HG02840 (cell line): ENCODE results near the gene LDLRAD4.

Experiments
- ATAC-seq: cut with Tn5 transposase; IDR thresholded peaks from one replicate; pipeline ENCODE4 v1.9.1; 2021; ENCODE audit warnings: mild to moderate bottlenecking, moderate library complexity, moderate number of reproducible peaks; ENCODE audit not compliant: unreplicated experiment, low FRiP score

Gene LDLRAD4

DNA sequence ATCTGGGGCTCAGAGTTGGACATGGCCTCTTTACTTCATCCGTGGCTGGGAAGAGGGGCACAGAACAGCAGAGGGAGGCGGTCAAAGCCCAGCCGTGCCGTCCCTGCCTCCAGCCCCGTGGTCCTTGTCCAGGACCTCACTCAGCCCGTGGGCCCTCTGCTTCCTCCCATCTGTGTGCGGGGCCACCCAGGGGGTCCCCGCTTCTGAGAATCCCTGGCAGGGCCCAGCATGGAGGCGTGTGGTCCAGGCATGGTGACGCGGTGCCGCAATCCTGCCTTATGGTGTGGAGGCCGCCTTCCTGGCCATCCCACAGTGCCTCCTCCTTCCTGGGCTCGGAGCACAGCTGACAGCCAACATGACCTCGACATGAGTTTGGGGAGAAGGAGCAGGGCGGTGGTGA is 275.2 kb downstream of the LDLRAD4 start:
- no peak for ATAC-seq

DNA sequence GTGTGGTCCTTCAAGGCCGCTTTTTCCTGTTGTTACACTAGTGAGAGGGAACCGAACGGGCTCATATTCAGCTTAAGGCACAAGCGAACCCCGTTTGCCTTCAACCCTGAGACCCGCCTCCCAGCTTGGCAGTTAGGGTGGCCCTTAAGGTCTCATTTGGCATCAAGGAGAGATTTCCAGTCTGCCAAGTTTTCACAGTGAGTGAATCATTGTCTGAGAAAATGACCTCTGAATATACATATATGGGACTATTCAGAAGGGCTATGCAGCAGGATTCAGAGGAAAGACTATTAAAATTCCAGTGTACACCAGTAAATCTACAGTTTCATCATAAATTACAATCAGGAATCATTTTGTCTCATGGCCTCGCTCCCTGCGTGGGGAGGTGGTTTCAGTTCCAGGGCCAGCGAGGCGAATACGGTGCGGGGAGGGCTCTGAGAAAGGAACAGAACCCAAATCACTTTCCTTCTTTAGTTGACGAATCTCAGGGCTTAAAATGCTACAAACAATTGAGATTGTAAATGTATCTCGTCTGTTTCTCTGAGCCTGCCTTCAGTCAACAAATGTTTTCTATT is 276.4 kb downstream of the LDLRAD4 start:
- no peak for ATAC-seq

DNA sequence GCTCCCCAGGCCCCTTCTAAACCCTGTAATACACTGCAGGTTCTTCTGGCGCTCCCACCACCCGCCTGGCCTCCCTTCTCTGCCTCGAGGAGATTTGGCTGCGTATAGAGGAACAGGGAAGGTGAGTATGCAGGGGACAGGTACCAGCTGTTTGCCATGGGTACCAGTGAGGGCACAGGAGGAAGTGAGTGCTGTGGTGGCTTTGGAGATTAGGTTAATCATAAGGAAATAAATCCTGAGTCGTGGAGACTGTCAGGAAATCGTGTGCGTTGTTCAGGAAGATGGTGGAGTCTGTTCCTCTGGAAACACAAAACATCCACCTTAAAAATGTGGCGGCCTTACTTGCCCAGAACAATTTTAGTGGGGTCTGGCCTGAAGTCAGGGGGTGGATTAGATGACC is 277.4 kb downstream of the LDLRAD4 start:
- ATAC-seq = no peak

DNA sequence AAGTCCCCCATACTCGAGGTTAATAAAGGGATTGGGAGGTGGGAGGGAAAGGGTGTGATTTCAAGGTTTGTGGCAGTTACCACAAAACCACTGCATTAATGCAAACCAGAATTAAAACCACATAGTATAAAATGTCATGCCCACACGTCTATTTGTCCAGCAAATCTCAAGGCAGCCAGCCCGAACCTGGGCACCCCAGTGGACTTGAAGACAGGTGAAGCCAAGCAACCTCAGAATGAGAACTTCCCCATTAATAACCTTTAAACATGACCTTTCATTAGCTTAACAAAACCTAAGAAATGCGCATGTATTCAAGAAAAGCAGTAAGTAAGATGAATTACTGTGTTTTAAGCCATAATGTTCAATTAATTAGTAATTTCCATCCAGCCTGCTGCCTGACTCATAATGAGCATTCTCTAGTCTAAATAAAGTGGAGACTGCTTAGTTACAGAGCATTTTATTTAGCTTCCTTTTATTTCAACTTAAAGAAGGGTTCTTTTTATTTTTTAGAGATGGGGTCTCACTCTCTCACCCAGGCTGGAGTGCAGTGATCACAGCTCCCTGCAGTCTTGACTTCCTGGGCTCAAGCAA is 278.2 kb downstream of the LDLRAD4 start:
- ATAC-seq = no peak

DNA sequence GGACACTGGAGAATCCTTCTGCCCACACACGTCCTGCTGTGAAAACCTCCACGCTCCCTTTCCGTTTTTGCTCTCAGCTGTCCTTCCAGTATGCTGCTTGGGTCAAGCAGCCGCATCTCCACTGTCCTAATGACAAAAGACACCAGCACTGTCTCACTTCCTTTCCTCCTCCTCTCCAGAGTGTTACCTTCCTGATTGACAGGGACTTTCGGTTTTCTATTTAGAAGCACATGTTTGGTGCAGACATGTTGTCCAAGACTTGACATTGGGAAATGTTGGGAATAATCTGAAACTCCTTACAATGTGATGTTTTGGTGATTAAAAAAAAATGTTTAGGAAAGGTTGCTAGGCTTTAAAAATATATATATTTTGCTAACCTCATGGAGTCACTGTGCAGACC is 281.2 kb downstream of the LDLRAD4 start:
- no peak for ATAC-seq

DNA sequence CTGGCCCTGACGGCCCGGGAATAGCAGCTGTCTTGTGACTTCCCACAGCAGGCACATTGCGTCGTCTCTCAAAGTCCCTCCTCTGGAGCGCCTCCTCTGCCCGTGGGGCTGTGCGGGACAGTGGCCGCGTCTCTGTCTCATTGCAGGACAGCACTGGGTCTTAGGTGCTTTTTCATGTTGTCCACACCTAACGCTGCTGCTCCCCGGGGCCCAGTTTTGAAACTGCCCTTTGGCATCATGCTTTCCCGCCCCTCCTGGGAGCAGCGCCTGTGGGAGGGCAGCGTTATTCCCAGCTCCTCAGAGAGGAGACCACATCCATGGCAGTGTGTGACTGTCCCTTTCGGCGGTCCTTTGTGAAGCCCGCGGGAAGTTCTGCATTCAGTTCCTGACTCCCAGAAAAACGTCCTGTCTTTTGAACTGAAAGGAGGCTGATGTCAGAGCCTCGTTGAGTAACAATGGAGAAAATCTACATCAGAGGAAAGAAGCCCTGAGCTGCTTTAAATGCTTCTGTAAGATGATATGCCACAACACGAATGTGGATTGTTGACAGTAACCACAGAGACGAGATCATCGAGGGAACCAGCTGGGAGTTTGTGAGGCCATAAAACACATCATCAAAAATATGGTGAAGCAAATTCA is 281.8 kb downstream of the LDLRAD4 start:
- no peak for ATAC-seq

DNA sequence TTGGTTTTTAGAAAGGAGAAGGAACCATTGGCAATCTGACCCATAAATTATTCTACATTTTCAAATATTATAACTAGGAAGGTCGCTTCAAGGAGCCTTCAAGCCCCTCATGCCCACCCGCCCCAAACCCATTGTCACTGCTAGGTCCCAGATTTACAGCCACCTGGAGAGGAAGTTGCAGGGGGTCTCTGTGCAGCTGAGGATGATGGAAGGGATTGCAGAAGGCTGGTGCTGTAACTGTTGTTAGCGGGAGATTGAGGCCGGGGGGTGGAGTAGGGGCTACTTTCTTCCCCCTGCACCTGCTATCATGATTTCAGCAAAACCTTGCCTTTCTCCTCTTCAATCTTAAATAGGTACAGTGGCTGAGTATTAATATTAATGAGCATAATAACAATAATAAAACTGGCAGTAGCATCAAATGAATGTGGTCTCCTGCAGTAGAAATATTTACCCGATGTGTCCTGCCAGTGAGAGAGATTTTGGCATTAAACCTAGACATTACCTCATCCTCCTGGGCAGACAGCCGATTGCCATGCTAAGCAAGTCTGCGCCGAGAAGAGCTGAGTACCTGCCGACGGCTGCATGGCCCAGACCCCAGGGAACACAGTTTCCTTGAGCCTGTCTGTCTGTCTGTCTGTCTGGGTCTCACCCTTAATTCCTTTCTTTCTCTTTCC is 282.4 kb downstream of the LDLRAD4 start:
- ATAC-seq = no peak

DNA sequence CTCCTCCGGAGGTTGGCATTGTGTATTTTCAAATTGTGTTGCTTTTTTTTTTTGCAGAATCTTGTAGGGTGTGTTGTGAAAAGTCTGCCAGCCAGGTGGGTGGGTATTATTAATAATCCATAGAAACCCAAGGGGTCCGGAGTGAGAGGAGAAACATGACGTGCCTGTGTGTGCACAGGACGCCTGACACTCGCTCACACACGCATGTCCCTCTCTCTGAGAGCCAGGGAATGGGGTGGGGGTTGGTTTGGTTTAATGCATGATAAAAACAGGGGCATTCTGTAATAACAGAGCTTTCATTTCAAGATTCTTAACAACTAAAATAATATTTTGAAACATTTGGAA is 283.0 kb downstream of the LDLRAD4 start:
- ATAC-seq = no peak

DNA sequence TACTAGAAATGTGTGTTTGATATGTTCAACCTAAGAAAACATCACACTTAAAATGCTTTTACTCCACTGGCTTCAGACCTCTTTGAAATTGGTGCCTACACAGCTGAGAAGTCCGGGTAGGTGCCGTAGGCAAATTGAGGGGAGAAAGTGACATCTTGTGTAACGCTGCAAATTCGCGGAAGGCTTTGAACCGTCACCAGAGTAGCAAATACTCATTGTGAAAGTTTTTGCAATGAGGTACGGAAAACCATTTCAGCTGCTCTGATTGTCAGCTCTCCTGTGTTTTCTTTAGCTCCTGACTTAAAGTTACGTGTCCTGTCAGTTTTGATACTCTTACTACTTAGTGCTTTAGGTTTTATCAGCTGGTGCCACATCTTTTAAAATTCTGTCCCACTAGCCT is 283.3 kb downstream of the LDLRAD4 start:
- ATAC-seq = peak; percentile 56

DNA sequence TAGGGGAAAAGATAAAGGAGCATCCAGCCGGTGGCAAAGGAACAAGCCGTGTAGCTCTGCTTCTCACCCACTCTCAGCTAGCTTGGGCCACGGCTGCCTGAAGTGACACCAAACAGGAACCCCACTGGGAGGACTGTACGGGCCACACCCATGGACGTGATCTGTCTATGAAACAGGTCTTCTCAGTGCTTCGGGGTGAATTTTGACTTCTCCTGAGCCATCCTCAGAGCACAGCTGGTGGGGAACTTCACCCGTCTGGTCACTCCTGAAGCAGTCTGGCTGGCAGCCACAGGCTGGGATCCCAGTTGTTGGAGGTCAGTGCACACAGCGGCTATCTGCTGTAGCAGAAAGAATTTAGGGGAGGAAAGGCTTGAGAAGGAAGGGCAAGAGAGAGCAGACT is 284.0 kb downstream of the LDLRAD4 start:
- ATAC-seq = no peak

DNA sequence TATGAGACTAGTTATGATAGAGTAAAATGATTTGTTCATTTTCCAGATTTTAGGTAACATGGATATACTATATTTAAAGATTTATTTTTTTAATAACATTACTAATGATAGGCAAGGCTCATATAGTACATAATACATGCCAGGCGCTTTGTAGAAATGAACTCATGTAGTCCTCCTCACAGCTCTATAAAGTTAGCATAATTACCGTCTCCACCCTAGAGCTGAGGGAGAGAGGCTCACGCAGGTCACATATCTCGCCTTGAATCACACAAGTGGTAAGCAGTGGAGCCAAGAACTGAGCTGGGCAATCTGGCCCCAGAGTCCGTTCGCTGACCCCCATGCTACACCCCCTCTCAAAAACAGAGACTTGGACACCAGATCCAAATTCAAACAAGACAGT is 285.3 kb downstream of the LDLRAD4 start:
- no peak for ATAC-seq

DNA sequence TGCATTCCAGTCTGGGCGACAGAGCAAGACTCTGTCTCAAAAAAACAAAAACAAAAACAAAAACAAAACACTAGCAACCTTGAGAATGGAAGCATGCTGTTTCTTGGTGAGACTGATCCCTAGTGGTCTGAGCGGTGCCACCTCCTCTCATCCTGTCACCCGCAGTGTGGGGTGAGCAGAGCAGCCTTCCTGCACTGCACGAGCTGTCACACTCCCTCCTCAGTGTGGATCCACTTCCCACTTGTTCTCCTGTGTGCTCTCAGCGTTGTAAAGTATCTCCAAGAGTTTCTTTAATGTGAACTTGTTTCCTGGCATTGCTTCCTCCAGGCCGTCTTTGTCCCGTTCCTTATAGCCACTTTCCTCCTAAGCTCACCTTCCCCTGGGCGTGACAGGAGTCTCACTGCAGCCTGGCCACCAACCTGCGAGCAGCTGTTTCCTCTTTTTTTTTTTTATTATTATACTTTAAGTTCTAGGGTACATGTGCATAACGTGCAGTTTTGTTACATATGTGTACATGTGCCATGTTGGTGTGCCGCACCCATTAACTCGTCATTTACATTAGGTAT is 287.3 kb downstream of the LDLRAD4 start:
- no peak for ATAC-seq

DNA sequence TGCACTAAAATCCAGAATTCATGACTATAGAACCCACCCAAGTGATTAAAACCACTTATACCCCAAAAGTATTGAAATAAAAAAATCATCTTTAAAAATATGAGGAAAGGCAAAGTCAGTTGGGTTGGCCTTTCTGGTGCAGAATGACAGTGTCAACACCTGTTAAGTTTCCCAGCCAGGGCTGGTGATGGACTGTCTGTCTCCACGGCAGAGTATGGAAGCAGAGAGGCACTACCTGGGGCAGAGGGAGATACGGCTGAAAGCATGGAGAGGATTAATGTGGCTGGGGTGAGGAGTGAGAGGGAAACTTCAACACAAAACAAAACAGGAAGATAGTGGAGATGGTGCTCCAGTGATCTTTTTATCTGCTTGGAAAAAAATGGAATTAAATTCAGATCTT is 292.0 kb downstream of the LDLRAD4 start:
- ATAC-seq = no peak

DNA sequence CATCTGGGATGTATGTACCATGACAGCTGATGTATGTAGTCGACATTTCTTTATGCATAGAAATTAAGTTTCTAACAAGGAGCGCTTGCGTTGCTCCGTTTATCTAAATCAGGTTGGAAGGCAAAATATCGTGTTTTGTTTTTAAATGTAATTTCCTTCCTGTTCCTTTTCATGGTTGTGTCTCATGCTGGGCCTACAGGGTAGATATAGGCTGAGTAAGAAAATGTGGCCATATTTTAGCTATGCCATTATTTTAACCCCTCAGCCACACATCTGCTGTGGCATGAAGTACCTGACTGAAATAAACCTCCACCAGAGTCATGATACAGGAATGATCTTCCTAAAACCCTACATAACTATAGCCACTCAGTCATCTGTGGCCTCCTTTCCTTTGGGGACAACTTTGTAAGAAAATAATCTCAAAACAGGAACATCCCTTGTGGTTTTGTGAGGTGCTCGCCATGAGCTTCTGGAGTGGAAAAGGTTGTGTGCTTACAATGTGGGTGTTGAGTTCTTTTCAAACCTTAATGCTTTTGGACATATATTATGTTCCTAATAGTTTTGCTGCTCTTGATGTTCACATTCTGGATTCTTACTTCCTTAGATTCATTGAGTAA is 293.5 kb downstream of the LDLRAD4 start:
- no peak for ATAC-seq

DNA sequence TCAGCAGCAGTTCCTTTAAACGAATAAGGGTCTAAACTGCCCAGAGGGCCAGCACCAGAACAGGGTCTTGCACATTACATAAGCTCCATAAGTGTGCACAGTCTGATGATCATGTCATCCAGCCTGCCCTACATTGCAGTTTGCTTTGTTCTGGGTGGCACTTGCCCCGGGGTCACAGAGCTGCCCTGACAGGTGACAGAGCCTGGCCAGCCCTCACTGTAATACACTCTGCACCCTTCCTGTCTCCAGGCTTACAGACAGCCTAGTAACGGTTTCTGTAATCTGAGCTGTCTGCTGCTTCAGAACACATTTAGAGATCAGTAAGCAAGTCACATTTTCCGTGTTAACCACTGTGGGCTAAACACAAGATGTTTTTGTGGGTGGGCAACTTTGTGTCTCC is 294.5 kb downstream of the LDLRAD4 start:
- no peak for ATAC-seq

DNA sequence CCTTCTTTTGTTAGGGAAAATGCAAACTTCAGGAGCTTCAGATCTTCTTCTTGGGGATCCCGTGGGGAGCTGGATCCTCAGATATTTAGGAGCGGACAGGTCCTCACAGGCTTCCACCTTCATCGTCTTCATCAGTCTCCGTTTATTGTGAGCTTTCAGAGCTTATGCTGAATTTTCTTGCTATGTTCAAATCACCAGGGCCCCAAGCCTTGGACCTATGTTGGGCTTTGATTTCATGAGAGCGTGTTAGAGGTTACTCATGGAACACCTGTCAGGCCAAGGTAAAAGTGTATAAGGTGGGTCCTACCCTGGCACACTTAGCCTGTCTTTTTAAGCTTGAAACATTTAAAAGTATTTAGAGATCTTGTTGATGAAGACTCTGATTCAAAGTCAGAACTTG is 294.9 kb downstream of the LDLRAD4 start:
- ATAC-seq = no peak

DNA sequence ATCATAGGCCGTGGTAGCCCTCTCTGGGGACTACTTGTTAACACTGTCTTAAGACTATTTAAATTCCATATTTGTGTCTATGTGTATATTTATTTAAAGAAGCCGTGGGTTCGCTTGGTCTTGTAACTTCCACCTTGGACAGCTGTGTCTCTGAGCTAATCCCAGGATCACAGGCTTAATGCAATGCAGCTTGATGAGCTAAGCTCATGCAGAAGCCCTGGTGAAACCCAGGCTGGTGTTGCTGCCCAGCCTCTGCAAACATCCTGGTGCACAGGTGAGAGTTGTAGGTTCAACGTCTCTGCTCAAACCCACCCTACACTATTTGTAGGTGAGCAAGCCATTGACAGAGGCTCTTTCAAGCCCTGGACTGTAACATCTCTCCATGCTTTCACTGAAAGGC is 296.0 kb downstream of the LDLRAD4 start:
- ATAC-seq = no peak

DNA sequence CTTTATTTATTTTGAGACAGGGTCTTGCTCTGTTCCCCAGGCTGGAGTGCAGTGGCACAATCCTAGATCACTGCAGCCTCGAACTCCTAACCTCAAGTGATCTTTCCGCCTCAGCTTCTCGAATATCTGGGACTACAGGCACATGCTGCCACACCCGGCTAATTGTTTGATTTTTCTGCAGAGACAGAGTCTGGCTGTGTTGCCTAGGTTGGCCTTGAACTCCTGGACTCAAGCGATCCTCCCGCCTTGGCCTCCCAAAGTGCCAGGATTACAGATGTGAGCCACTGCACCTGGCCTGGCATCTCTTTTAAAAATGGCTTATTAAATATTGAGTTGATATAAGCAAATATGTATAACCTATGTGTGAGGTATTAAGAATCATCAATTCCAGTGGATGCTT is 298.3 kb downstream of the LDLRAD4 start:
- ATAC-seq = no peak

DNA sequence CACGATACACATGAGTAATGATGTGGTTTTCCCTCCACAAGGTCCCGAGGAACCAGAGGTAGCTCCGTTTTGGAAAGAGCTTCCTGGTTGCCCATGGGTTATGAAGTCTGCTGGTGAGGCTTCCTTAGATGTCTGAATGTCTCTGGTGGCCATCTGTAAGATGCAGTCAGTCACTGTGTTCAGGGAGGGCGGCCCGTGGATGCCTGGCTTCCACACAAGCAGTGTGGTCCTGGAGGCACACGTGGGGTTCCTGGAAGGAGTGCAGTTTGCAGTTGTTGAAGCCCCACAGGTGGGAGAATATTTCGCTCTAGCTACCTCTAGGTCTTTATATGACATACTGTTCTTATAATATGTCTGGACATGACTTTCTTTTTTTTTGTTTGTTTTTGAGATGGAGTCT is 298.8 kb downstream of the LDLRAD4 start:
- ATAC-seq = no peak

DNA sequence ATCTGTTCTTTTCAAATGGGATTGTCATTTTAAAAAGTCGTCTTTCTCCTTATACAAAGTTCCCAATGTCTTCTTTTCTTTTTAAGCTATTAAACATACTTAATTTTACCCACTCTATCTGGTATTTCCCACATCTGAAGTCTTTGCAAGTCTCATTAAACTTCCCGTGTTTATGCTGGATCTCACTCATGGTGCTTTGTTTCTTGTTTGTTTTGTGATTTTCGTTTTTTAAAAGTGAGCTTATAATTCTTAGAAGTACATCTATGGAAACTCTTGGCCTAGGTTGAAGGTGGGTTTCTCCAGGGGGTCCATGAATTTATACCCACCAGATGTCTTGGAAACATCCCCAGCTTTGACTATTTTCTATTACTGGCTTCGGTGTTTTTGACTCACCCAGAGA is 299.8 kb downstream of the LDLRAD4 start:
- no peak for ATAC-seq

DNA sequence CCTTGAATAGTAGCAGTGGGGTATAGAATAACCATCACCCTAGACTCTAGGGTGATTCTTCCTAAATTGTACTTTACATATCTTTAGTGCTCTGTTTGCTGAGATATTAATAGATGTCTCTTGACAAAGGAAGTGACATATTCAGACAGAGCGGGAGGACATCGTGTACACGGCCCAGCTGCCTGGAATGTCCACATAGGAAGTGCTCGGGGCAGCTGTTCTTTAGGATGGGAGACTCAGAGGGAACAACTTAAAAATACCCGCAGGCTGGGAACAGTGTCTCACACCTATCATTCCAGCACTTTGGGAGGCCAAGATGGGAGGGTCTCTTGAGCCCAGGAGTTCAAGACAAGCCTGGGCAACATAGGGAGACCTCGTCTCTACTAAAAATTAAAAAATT is 301.7 kb downstream of the LDLRAD4 start:
- no peak for ATAC-seq
